HepG2 (cell line): ENCODE measurements around the gene HAGHL. TPM values are rescaled to one million over a fixed set of nuclear protein-coding genes. Genes with fewer than 3 reads are reported as not detected.

Experiments used
- ATAC-seq: fragments of 200-7000 bp; cut with Tn5 transposase; 3 replicates; pipeline ENCODE4 v1.9.1; 2020; ENCODE audit warnings: mild to moderate bottlenecking, moderate library complexity
- BruUV-seq: library from RNA; stranded (reverse); fragments of 400-500 nt; replicated peaks from 2 replicates; lab custom pipeline; 2021; lab: Mats Ljungman, UMichigan
- CTCF ChIA-PET: fragments of 300-600 bp; formaldehyde crosslinking; extraction: SDS; loops from one replicate; lab custom pipeline; 2021; ENCODE audit warnings: low total read pairs, inconsistent platforms, low intra/inter-chr PET ratio; lab: Yijun Ruan, JAX
- POLR2A ChIA-PET: fragments of 350-600 bp; sonication (Branson Sonifier 250); formaldehyde crosslinking; loops from one replicate; lab custom pipeline; 2020; ENCODE audit warnings: antibody characterized with exemption, inconsistent platforms; lab: Yijun Ruan, JAX
- DNase-seq: peaks from one replicate; pipeline ENCODE4 v3.0.0-alpha.2; 2015; ENCODE audit warnings: low spot score
- FAIRE-seq: peaks from 3 replicates; lab custom pipeline; 2011; peaks lifted over from hg19 to GRCh38; lab: Jason Lieb, UNC
- H2AFZ ChIP-seq: one replicate; pipeline ENCODE4 v1.6.1; 2011; ENCODE audit warnings: low read length, inconsistent platforms
- H3K27ac ChIP-seq: fragments of 300-600 bp; 3 replicates; pipeline ENCODE4 v1.8.0; 2011; ENCODE audit warnings: mixed run types, mild to moderate bottlenecking, mixed read lengths, low read length, inconsistent platforms; ENCODE audit not compliant: insufficient read depth; ENCODE audit errors: extremely low read length
- H3K27me3 ChIP-seq, 2 experiments: fragments of 200-600 bp in 1 of 2; 2 replicates in 1 of 2; 3 replicates in 1 of 2; pipeline versions ENCODE4 v1.6.0 to v1.8.0; 2011; ENCODE audit warnings: low read length in 2 of 2, mild to moderate bottlenecking in 2 of 2, moderate library complexity in 2 of 2, inconsistent platforms in 1 of 2; ENCODE audit not compliant: insufficient read depth in 2 of 2, control insufficient read depth in 1 of 2
- H3K36me3 ChIP-seq, 2 experiments: fragments of 200-600 bp in 1 of 2; replicated peaks in 1 of 2; 2 replicates in 1 of 2; 3 replicates in 1 of 2; pipeline versions ENCODE4 v1.5.1 to v1.8.0; 2011; ENCODE audit warnings: low read length in 2 of 2, inconsistent platforms in 1 of 2; ENCODE audit not compliant: insufficient read depth in 2 of 2, control insufficient read depth in 1 of 2
- H3K4me1 ChIP-seq: 2 replicates; pipeline ENCODE4 v1.5.1; 2012; ENCODE audit warnings: low read length, inconsistent platforms; ENCODE audit not compliant: insufficient read depth
- H3K4me2 ChIP-seq: 2 replicates; pipeline ENCODE4 v1.6.0; 2011; ENCODE audit warnings: low read depth, low read length, inconsistent platforms
- H3K4me3 ChIP-seq, 3 experiments: fragments of 200-600 bp in 1 of 3; sonication (generic), shearing (Covaris generic) in 1 of 3; replicated peaks in 1 of 3; 2 replicates each; pipeline ENCODE4 v1.5.1; 2011 to 2016; ENCODE audit warnings: low read length in 3 of 3, inconsistent platforms in 2 of 3, low read depth in 2 of 3, mild to moderate bottlenecking in 2 of 3, control low read depth in 1 of 3, mixed read lengths in 1 of 3; ENCODE audit not compliant: insufficient read depth in 1 of 3
- H3K79me2 ChIP-seq: one replicate; pipeline ENCODE4 v1.6.1; 2011; ENCODE audit warnings: low read length, inconsistent platforms; ENCODE audit not compliant: insufficient read depth
- H3K9ac ChIP-seq: 2 replicates; pipeline ENCODE4 v1.6.0; 2011; ENCODE audit warnings: mild to moderate bottlenecking, low read depth, low read length, inconsistent platforms; ENCODE audit not compliant: insufficient read depth
- H3K9me3 ChIP-seq: 2 replicates; pipeline ENCODE4 v1.5.1; 2012; ENCODE audit warnings: mild to moderate bottlenecking, low read length
- H4K20me1 ChIP-seq: 2 replicates; pipeline ENCODE4 v1.6.0; 2011; ENCODE audit warnings: inconsistent platforms, mild to moderate bottlenecking, low read length, moderate library complexity; ENCODE audit not compliant: insufficient read depth
- BRD4 ChIP-seq: sonication (generic); formaldehyde crosslinking; IDR thresholded peaks from 2 replicates; pipeline ENCODE4 v1.4.0; 2020; ENCODE audit warnings: missing genetic modification reagents
- GTF3A ChIP-seq: sonication (generic); formaldehyde crosslinking; conservative IDR thresholded peaks from 2 replicates; pipeline ENCODE4 v1.4.0; 2020; ENCODE audit warnings: mild to moderate bottlenecking, missing genetic modification reagents
- KDM5B ChIP-seq: sonication (generic); formaldehyde crosslinking; IDR thresholded peaks from 2 replicates; pipeline ENCODE4 v1.4.0; 2020; ENCODE audit warnings: missing genetic modification reagents, mild to moderate bottlenecking, borderline replicate concordance
- PAXIP1 ChIP-seq: sonication (generic); formaldehyde crosslinking; conservative IDR thresholded peaks from 2 replicates; pipeline ENCODE4 v1.4.0; 2020; ENCODE audit warnings: mild to moderate bottlenecking, missing genetic modification reagents, moderate library complexity
- PHF5A ChIP-seq: IDR thresholded peaks from one replicate; pipeline ENCODE4 v1.6.1; 2018; ENCODE audit warnings: low read depth, missing genetic modification reagents; ENCODE audit not compliant: unreplicated experiment
- ZNF136 ChIP-seq: sonication (generic); formaldehyde crosslinking; IDR thresholded peaks from 2 replicates; pipeline ENCODE4 v1.8.1; 2022; ENCODE audit warnings: low read depth, mild to moderate bottlenecking, moderate library complexity, missing genetic modification reagents
- WGBS: methylation state at CpG from one replicate; pipeline ENCODE4 v1.1.6; 2017; ENCODE audit warnings: low lambda C conversion rate; 5-methylcytosine and 5-hydroxymethylcytosine counted together
- in situ Hi-C: cut with HindIII; loops from 2 replicates; pipeline ENCODE4 v1.10.0; 2017; ENCODE audit warnings: low pct_unique_long_range_greater_than_20kb; ENCODE audit not compliant: extremely low pct_ligation_motif_present
- intact Hi-C: fragments of 100-400 bp; cut with micrococcal nuclease; formaldehyde crosslinking; loops from one replicate; pipeline ENCODE4 v1.10.0; 2022; ENCODE audit not compliant: unreplicated experiment
- polyA plus RNA-seq, 8 experiments: library from polyadenylated mRNA; depleted of rRNA in 3 of 8; stranded (reverse) in 7 of 8; unstranded in 1 of 8; fragments of >200 nt; fragmentation: Illumina TruSeq in 4 of 8; extraction: Trizol in 4 of 8; gene quantifications; 2 replicates each; pipeline versions ENCODE4 v1.2.1 to v1.2.3, GENCODE V29; 2011 to 2016; ENCODE audit warnings: low read depth in 4 of 8, missing spikeins in 1 of 8, mixed read lengths in 1 of 8; ENCODE audit not compliant: insufficient read depth in 1 of 8
- total RNA-seq, 5 experiments: library from RNA; depleted of rRNA; stranded (reverse); fragments of >200 nt; fragmentation: Illumina TruSeq; extraction: Trizol; gene quantifications; 2 replicates each; pipeline ENCODE4 v1.2.3, GENCODE V29; 2016; ENCODE audit warnings: low read depth in 1 of 5

The HAGHL gene
- total and polyA plus RNA-seq, 2 of the 13 experiments (the other 11 are each of a cell fraction or from before 2014, with no cell fraction given), result 3.4 to 8.4 TPM

- H3K4me2 ChIP-seq, result no peak overlapping the region
- H3K36me3 ChIP-seq, result no peaks in the 10 kb centered on the region
- WGBS, result 52% methylated on average over 16 of the region's 46 CpGs
- DNase-seq, result no peak
- ChIA-PET CTCF (no interaction called here), POLR2A (no interaction called here)
- H3K79me2 ChIP-seq, result no peaks in the 10 kb centered on the region
- no peak overlapping the region for H3K9ac ChIP-seq
- BruUV-seq, result no TSS peak
- 0 out of 2 replicates have a peak, but pooled peaks cover 2% of the 10 kb centered on the region for H4K20me1 ChIP-seq
- in situ Hi-C loops (no loop called here), intact Hi-C loops (no loop called here)
- H3K9me3 ChIP-seq, result no peaks in the 10 kb centered on the region
- H3K4me3 ChIP-seq, result no peak overlapping the region
- no peaks in the 10 kb centered on the region for H3K4me1 ChIP-seq
- peaks cover 7 to 40% of the 10 kb centered on the region in 2 experiments for H3K27me3 ChIP-seq
- no peak overlapping the region for H2AFZ ChIP-seq
- TF ChIP-seq PAXIP1 (CRISPR knock-in tag) (no peak), PHF5A (CRISPR knock-in tag) (no peak), BRD4 (CRISPR knock-in tag) (no peak), GTF3A (no peak), ZNF136 (CRISPR knock-in tag) (no peak), KDM5B (no peak)
- no peak for FAIRE-seq
- ATAC-seq, result no peak
- no peak overlapping the region for H3K27ac ChIP-seq
Observed at GRCh38 chr16:774086-775001, 47.4 kb downstream of the HAGHL start.
